HG03045 (cell line): ENCODE results near the gene FOXN4.

Source experiments
- ATAC-seq: cut with Tn5 transposase; IDR thresholded peaks from one replicate; pipeline ENCODE4 v1.9.1; 2021; ENCODE audit warnings: mild to moderate bottlenecking, moderate library complexity; ENCODE audit not compliant: unreplicated experiment

Gene FOXN4

DNA sequence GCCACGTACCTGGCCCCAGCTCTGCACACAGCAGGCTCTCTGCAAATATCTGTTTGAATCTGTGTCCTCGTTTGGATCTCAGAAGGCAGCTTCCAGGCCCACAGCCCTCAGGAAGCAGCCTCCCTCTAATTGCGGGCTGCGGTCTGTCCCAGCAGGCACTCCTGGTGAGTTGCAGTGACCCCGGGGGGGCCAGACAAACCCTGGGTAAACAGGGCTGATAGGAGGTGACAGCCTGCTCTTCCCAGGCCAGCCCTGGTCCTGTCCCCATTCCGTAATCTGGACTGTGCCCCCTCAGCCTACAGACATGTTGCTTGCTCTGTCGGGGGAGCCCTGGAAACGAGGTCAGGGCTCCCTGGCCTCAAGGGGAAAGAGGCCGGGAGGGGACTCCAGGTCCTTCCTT is 2.0 kb downstream of the FOXN4 start:
- no peak for ATAC-seq

DNA sequence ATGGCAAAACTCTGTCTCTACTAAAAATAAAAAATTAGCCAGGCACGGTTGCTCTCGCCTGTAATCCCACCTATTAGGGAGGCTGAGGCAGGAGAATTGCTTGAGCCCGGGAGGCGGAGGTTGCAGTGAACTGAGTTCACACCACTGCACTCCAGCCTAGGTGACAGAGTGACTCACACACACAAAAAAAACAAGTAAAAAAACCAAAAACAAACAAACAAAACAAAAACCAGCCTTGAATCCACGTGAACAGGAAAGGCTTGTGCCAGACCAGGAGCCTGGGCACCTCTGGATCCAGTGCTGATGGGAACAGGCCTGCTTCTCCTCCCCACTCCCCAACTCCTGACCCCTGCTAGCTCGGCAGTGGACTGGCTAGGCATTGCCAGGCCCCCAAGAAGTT is 3.5 kb downstream of the FOXN4 start:
- no peak for ATAC-seq

DNA sequence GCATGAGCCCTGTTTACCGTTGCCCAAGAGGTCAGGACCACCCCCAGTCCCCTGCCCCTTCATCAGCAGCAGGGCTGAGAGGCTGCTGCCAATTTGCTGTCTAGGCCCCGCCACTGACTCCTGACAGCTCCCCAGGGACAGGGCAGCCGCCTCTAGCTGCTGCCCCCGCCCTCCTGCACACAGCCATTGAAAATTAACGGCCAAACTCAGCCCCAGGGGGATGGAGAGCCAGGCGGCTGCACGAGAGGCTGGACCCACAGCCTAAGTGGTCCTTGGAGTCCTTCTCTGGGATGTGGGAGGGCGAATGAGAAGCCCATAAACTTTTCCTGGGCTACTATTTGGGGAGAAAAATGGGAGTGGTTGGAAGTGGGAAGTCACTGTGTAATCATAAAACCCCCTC is 4.6 kb downstream of the FOXN4 start:
- ATAC-seq: no peak

DNA sequence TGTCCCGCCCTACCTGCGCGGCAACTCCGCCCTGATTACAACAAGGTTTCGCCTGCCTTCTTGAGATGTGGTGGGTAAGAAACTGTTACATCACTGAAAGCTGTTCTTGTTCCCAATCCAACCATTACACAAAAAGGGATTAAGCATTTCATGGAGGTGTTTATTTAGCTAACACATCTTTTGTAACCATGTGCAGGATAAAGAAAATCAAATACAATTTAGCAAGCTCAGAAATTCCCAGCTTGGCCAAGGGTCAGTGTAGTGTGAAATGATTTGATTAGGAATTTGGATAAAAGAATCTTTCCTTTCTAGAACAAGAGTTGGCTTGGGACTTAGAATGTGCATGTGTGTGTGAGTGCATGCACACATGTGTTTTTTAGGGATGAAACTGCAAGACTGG is 6.3 kb downstream of the FOXN4 start:
- no peak for ATAC-seq

DNA sequence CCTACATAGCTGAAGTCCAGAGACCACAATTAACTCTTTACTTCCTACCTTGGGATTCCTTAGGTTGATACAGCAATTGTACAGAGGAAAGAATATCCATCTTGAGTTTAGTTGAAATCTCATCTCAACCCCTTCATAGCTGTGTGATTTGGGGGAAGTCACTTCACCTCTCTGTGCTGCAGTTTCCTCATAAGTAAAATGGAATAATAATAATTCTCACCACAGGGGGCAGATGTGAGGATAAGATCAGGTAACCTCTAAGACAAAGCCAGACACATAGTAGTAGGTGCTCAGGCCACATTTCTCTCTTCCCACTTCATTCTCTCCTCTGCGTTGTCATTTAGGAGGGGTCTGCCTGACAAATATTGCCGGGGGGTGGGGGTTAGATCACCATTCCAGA is 6.7 kb downstream of the FOXN4 start:
- ATAC-seq: no peak

DNA sequence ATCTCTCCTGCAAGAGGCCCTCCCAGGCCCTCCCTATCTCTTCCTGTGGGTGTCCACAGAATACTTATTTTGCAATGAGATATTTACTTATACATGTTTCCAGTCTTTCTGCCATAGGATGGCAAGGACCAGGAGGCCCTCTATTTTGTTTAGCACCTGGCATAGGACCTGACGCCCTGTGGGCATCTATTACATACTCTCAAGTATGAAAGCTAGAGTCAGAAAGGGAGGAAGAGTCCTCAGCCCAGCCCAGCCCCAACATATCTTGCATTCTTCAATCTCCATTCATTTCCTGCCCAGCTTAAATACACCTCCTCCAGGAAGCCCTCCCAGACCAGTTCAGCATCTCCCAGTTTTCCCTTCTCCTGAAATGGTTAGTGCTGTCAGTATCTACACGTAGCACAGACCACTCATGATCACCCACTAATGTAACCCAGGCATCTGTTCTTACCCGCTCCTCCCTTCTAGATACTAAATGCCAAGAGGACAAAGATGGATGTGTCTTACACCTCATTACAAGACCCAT is 7.4 kb downstream of the FOXN4 start:
- ATAC-seq: no peak

DNA sequence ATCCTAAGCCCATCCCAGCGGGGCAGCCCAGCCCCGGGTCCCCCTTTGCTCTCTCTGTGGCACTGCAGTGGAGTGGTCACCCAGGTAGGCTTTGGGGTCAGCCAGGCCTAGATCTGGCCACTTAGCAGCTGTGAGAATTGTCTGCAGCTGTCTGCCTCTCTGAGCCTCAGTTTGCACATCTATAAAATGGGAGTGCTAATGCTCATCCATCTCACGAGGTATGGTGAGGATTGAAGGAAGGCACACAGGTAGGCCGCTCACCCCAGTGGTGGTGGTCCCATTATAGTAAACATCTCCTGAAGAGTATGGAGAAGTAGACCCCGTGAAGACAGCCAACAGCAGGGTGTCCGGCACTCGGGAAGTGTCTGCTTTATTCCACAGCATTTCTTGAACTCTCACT is 9.2 kb downstream of the FOXN4 start:
- no peak for ATAC-seq

DNA sequence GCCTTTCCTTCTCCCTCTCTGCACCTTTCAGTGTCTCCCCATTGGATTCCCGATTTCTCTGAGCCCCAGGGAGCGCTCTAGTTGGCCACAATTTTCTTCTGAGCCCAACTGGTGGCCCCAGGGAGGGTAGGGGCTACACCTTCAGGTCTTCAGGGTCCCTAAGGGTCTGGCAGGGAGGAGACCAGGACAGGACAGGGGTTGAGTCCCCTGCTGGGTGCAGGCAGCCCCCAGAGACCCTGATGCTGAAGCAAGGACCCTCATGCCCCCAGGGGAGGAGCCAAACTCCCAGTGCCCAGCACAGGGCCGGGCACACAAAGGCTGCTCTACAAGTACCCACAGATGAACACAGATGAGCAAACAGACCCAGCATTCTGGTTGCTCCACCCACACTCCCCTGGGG is 12.7 kb downstream of the FOXN4 start:
- no peak for ATAC-seq

DNA sequence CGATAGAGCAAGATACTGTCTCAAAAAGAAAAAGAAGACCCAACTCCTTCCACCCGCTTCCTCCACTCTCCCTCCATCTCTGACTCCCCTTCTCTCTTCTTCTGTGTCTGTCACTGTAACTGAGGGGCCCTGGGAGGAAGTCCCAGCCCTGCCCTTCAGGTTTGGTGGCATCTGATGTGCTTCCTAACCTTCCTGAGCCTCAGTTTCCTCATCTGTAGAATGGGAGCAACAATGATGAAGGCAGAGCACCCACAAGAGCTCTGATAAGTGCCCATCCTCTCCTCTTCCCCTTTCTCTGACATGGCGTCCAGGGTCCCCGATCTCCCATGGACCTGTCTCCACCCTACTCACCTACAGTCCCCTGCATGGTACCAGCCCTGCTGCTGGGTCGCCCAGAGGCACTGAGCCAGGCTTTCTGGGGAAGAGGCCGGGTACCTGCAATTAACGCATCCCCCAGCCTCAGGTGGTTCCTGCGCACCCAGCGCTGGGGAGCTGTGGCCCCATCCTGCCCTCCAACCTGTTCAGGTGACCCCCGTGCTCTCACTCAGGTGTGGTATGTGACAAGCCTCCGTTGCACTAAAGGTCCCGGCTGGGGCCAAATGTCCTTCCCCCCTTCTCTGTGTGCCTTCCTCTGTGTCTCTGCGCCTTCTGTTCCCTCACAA is 13.2 kb downstream of the FOXN4 start:
- no peak for ATAC-seq

DNA sequence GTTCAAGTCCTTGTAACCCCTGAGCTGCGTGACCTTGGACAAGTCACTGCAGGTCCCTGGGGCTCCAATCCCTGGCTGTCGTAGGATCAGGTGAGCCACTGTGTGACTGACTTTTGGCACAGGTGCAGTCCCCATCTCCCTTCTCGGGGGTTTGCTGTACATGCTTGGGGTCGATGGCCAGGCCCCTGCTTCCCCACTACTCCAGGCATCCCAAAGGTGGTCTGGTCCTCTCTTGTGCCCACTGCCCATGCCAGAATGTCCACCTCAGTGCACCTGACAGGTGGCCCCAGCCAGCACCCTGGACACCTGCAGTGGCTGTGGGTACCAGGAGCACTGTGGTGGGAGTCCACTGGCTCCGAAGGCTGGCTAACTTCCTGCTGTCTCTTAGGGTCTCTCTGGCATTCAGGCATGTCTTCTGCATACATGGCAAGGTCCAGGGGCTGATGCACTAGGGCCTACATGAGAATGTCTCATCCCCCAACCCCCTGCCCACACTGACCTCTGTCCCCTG is 14.7 kb downstream of the FOXN4 start:
- no peak for ATAC-seq

DNA sequence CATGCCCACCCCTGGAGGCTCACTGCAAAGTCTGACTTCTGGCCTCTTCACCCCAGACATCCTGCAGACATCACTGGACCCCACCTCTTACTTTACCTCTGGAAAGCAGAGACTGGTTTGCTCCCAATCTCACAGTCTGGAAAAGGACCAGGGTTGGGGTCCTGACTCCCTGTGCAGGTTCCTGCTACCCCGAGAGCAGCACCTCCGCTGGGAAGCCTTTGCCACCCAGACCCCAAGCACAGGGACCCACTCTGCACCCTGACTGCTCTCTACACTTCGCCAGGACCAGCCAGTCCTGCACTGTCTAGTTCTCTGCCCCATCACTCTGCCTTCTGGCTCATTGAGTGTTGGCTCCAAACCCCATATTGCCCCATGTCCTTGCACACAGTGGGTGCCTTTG is 16.0 kb downstream of the FOXN4 start:
- ATAC-seq: no peak

DNA sequence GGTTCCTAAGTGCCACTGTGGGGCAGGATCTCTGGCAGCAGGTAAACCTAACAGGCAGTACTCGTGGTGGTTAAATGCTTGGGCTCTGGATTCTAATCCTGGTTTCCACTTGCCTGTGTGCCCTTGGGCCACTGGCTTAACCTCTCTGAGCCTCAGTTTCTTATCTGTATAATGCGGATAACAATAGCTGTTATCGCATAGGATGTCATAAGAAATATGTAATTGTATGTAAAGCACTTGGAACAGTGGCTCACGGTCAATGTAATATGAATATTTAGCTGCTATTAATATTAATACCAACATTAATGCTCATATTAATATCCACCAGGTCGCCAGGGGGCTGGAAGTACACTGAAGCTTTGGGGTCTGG is 16.8 kb downstream of the FOXN4 start:
- no peak for ATAC-seq

DNA sequence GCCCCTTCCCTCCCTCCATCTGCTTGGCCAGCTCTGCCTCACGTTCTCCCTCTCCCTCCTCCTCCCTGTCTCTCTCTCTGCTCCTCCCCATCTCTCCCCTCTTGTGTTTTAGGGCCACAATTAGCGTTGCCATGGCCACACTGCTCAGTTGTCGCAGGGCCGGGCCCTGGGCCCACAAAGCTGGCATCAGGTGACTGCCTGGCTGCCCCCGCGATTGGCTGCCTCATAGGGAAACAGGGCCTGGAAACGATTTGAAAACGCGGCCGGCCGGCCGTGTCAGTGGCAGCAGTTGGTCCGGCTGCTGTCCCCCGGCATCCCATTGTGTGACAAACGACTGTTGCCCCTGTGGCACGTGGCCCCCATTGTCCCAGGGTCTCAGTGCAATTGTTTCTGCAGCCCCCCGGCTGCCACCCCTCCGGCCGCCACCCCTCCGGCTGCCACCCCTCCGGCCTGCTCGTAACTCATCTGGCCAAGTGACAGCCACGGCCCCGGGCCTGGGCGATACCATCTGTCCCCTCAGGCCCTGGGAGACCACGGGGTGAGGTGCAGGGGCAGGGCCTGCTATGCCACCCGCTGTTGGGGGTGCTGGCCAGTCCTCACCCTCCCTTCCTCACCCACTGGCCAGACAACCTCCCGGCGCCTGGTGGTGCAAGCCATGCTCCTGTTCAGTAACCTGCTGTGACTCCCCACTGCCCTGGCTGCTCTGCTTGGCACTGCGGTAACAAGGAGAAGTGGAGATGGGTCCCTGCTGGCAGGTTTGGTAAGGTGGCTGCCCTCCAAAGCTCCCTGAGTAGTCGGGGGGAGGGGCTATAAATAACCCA is 17.4 kb downstream of the FOXN4 start:
- ATAC-seq: no peak

DNA sequence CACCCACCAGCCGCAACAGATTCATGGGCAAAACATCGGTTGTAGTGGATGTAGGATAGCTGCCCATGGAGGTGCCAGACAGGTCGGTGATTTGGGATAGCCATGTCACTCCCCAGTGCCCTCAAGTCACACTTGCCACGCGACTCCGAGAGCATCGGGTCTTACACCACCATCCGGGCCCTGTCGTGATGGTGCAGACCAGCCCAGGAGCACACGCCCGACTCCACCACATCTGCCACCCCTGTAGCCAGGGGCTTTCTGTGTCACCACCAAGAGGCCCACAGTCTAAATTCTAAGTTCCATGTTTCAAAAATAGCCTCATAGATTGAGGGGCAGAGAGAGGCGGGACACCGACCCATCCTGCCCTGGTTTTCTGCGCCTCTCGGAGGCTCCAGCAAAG is 18.0 kb downstream of the FOXN4 start:
- no peak for ATAC-seq

DNA sequence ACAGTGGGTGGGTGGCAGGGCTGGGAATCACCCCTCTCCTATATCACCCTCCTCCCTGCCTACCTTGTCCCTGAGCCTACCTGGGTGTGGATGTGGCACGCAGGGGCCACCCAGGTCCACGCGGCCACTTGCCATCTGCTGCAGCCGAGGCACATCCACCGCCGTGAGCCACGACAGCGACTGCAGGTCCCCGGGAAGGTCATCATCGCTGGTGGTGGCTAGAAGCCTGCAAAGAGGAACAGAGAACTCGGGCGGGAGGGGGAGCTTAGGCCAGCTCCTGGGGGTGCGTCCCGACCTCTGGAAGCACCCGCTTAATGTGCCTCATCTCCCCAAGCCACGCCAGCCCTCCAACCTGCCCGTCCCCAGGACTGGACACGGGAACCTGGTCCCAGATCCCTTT is 19.0 kb downstream of the FOXN4 start:
- ATAC-seq: no peak

DNA sequence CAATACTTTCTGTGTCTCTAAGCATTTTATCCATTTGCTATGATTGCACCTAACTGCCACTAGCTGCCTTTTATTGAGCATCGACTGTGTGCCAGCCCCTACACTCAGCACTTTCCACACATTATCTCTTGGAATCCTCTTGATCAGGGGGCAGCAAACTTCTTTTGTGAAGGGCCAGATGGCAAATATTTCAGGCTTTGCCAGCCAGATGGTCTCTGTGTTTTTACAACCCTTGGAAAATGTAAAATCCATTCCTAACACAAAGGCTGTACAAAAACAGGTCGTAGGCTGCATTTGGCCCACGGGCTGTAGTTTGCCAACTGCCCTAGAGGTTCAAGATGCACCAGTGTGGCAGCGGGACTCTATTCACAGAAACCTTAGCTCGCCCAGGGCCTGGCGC is 19.5 kb downstream of the FOXN4 start:
- ATAC-seq: no peak

DNA sequence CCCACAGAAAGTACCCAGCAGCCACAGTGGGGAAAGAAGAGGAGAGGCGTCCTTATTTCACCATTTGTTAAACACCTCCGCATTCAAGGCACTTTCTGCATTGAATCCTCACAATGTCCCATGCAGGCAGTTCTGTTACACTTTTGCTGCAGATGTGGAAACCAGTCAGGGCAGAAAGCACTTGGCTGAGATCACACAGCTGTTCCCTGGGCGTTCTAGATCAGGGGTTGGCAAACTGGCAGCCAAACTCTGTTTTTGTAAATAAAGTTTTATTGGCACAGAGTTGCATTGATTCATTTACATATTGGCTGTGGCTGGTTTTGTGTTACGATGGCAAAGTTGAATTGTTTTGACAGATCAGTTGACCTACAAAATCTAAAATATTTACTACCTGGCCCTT is 20.1 kb downstream of the FOXN4 start:
- ATAC-seq: no peak

DNA sequence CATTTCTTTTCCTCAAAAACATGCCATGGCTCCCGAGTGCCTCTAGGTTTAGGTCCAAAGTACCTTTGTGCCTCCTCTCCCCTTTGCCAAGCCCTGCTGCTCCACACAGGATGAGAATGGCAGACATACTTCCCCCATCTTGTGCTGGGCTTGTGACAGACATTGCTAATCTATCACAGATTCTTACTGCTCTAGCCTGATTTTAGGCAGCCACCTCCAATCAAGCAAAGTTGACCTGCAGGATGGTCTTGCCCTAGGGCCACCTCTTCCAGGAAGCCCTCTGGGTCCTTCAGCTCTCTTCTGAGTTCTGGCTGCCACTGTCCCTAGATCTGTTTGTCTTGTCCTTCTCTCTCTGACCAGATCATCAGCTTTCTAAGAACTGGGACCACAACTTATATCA is 20.5 kb downstream of the FOXN4 start:
- no peak for ATAC-seq

DNA sequence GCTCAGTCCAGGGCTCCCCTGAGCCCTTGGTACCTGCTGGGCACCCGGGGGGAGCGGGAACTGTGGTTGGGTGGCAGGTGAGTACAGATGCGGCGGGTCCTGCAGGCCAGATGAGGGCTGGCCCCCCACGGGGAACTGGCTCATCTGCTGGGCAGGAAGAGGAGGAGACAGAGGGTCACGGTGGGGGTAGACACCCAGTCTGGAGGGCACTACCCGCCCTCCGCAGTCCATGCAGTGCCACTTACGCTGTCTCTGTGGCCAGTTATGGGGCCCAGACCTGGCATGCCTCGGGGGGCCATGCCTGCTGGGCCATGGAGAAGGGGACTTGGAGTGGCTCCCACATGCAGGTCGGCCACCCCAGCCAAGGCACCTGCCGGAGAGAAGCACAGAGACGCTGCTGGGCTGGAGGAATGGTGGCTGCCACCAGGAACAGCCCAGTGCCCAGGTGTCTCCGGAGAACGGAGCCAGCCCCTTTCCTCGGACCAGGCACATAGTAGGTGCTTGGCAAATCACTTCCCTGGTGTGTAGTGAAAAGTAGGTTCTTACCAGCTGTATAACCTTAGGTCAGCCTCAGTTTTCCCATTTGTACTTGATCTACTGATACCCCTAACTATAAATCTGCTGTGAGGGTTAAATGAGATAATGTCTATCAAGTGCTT is 21.1 kb downstream of the FOXN4 start:
- ATAC-seq: no peak

DNA sequence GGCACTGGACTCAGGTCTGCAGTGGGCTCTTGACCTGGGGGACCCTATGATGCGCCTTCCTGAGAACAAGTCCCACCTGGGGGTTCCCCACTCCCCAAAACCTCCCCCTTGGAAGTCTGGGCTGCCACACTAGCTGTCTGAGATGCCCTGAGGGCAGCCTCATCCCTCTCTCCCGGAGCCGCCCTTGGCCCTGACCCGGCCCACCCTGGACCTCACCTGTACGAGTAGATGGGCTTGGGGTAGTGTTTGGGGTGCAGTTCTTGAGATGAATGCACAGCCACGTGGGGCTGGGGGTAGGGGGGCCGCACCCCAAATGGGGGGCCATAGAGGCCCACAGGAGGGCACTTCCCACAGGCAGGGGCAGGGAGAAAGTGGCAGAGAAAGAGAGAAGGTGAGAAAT is 21.9 kb downstream of the FOXN4 start:
- ATAC-seq: no peak

DNA sequence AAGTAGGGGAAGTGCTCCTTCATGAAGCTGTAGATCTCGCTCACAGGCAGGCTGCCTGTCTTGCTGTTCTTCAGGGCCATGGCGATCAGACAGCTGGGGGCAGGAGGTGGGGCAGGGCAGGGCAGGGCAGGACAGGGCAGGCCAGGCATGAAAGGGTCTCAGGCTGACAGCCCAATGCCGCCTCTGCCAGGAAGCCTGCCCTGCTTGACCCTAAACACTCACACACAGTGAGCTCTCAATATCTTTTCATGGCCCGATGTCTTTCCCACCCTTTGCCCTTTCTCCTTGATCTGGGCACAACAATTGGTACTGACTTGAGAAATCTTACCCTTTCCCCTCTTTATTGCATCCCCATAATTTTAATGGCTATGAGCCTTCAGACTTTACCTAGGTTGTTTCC is 22.4 kb downstream of the FOXN4 start:
- no peak for ATAC-seq

DNA sequence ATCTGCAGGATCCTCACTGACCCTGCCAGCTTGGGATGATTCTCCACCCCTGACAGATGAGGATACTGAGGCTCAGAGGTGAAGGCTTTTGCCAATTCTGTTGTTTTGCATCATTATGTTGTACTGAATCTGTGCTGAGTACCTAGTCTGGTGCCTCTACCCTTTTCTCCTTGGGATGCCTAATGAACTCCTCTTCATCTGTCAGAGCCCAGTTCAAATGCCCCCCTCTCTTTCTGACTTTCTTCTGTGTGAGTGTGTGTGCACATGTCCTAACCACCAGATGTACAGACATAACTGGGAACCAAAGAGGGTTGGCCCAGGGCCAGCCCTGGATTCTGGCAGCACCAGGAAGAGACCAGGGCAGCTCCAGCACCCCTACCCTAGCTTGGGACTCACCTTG is 22.8 kb downstream of the FOXN4 start:
- no peak for ATAC-seq
